SK-N-SH treated with all-trans-retinoic acid at 6 μM for 48 hours (cell line): ENCODE data around the gene ZBED4.

ENCODE experiments used
- CREB5 ChIP-seq: fragments of 250-450 bp; sonication (Bioruptor Pico); IDR thresholded peaks from 2 replicates; pipeline ENCODE4 v1.5.1; 2020; ENCODE audit warnings: low read depth, mild to moderate bottlenecking, moderate library complexity
- PPARA ChIP-seq: fragments of 250-450 bp; sonication (Bioruptor Pico); IDR thresholded peaks from 2 replicates; pipeline ENCODE4 v1.5.0; 2020; ENCODE audit warnings: mild to moderate bottlenecking, borderline replicate concordance
- ZFP30 ChIP-seq: fragments of 450-650 bp; formaldehyde crosslinking; IDR thresholded peaks from 2 replicates; pipeline ENCODE4 v1.5.0; 2022; ENCODE audit warnings: mild to moderate bottlenecking, moderate library complexity

- TF ChIP-seq PPARA (CRISPR knock-in tag) = no peak
- no peak for TF ChIP-seq CREB5 (CRISPR knock-in tag)
- no peak for TF ChIP-seq ZFP30 (CRISPR knock-in tag)
These were observed 33.4 kb downstream of the ZBED4 start for GRCh38 chr22:49887064-49887451.
